Cardiac muscle cell (in vitro differentiated cells and primary cell): ENCODE measurements around the gene PTGDS. TPM values are rescaled to one million over a fixed set of nuclear protein-coding genes. Genes with fewer than 3 reads are reported as not detected.

Experiments
- DNase-seq, 2 donors: peaks; one replicate each; pipeline versions ENCODE4 v3.0.0 to v3.0.0-alpha.2; 2010 to 2017; ENCODE audit warnings: low read depth in 1 of 2, low spot score in 1 of 2
- H3K27ac ChIP-seq: fragments of 200-600 bp; sonication (generic); 2 replicates; pipeline ENCODE4 v1.5.1; 2016
- H3K27me3 ChIP-seq: fragments of 200-600 bp; sonication (generic); 2 replicates; pipeline ENCODE4 v1.6.0; 2016; ENCODE audit warnings: control low read depth
- H3K36me3 ChIP-seq: fragments of 200-600 bp; sonication (generic); 2 replicates; pipeline ENCODE4 v1.5.1; 2016; ENCODE audit warnings: control low read depth
- H3K4me1 ChIP-seq: fragments of 200-600 bp; sonication (generic); 2 replicates; pipeline ENCODE4 v1.8.1; 2017; ENCODE audit warnings: low read depth, mild to moderate bottlenecking, mixed run types
- H3K4me3 ChIP-seq: fragments of 200-600 bp; sonication (generic); 2 replicates; pipeline ENCODE4 v1.5.1; 2016; ENCODE audit warnings: mild to moderate bottlenecking
- H3K9me3 ChIP-seq: fragments of 200-600 bp; sonication (generic); 2 replicates; pipeline ENCODE4 v1.5.1; 2017; ENCODE audit warnings: low read depth, mild to moderate bottlenecking, control low read depth
- CTCF ChIP-seq: IDR thresholded peaks from 2 replicates; pipeline ENCODE4 v1.5.1; 2012; ENCODE audit warnings: low read depth, mild to moderate bottlenecking, low read length
- polyA plus RNA-seq: library from polyadenylated mRNA; unstranded; fragments of >200 nt; fragmentation: Nextera tagmentation; extraction: Ambion mirVana; gene quantifications from 2 replicates; pipeline ENCODE4 v1.2.1, GENCODE V29; 2016
- total RNA-seq: library from RNA; depleted of rRNA; stranded (reverse); fragments of >200 nt; gene quantifications from 2 replicates; pipeline ENCODE4 v1.2.3, GENCODE V29; 2016

Gene PTGDS
- total and polyA plus RNA-seq, 2 experiments from 2014 or later = 3.4 to 3.9 TPM

- Histone ChIP-seq H3K4me1 (no peaks in the 10 kb centered on the region), H3K27me3 (no peaks in the 10 kb centered on the region), H3K27ac (no peak overlapping the region), H3K36me3 (peaks cover 19% of the 10 kb centered on the region), H3K4me3 (no peak overlapping the region), H3K9me3 (no peaks in the 10 kb centered on the region)
- DNase-seq = no peak
- no peak for TF ChIP-seq CTCF
These were observed 40.6 kb upstream of the PTGDS start for GRCh38 chr9:136936645-136937170.

GRCh38 chr9:136937186-136938001 is 39.9 kb upstream of the PTGDS start:
- Histone ChIP-seq H3K4me3 (no peak overlapping the region), H3K27me3 (no peaks in the 10 kb centered on the region), H3K36me3 (peaks cover 26% of the 10 kb centered on the region), H3K27ac (no peak overlapping the region), H3K9me3 (no peaks in the 10 kb centered on the region), H3K4me1 (no peaks in the 10 kb centered on the region)
- no peak for DNase-seq
- TF ChIP-seq CTCF = no peak

GRCh38 chr9:136939431-136939995 is 37.8 kb upstream of the PTGDS start:
- DNase-seq = no peak
- H3K4me1 ChIP-seq = no peaks in the 10 kb centered on the region
- no peak overlapping the region for H3K27ac ChIP-seq
- H3K9me3 ChIP-seq = no peaks in the 10 kb centered on the region
- no peak overlapping the region for H3K4me3 ChIP-seq
- no peak for TF ChIP-seq CTCF
- H3K27me3 ChIP-seq = no peaks in the 10 kb centered on the region
- peaks cover 26% of the 10 kb centered on the region for H3K36me3 ChIP-seq

- no peak for DNase-seq
- TF ChIP-seq CTCF = no peak
- Histone ChIP-seq H3K27ac (no peak overlapping the region), H3K4me1 (no peaks in the 10 kb centered on the region), H3K36me3 (peaks cover 26% of the 10 kb centered on the region), H3K4me3 (no peak overlapping the region), H3K9me3 (no peaks in the 10 kb centered on the region), H3K27me3 (no peaks in the 10 kb centered on the region)
These were observed 37.2 kb upstream of the PTGDS start for GRCh38 chr9:136939996-136940525.

GRCh38 chr9:136940526-136941230 is 36.6 kb upstream of the PTGDS start:
- Histone ChIP-seq H3K4me3 (no peak overlapping the region), H3K27ac (no peak overlapping the region), H3K36me3 (peaks cover 26% of the 10 kb centered on the region), H3K9me3 (no peaks in the 10 kb centered on the region), H3K4me1 (no peaks in the 10 kb centered on the region), H3K27me3 (no peaks in the 10 kb centered on the region)
- DNase-seq = no peak
- TF ChIP-seq CTCF = no peak
